ENCODE data around the gene SEPTIN10. TPM values are rescaled to one million over a fixed set of nuclear protein-coding genes. Genes with fewer than 3 reads are reported as not detected.
A peak's percentile ranks its signal among the peaks of the same experiment; 100 is the strongest.
"Not testable (repeated sequence)": the region's sequence is repeated elsewhere in the genome, so short reads cannot be mapped to it uniquely, and the experiment has no call there.

SEPTIN10 gene
- total and polyA plus RNA-seq, 4 experiments from 2014 or later: 2.5 to 5.7 (median 4.2) TPM

- Histone ChIP-seq H3K27me3 (ENCODE audit: insufficient read depth, low read length) (no peaks in the 10 kb centered on the region), H3K27ac (ENCODE audit: low read depth, low read length) (no peak overlapping the region), H3K4me3 (ENCODE audit: low read length in 2 of 2) (no peak overlapping the region), H3K9me3 (ENCODE audit: control insufficient read depth in 1 of 2, low read length in 2 of 2) (no peaks in the 10 kb centered on the region), H3K36me3 (ENCODE audit: insufficient read depth, low read length) (no peaks in the 10 kb centered on the region), H3K4me1 (ENCODE audit: insufficient read depth, low read length) (no peaks in the 10 kb centered on the region)
- H3K4me1 Mint-ChIP-seq: no peaks in the 10 kb centered on the region
- H3K9me3 Mint-ChIP-seq: no peaks in the 10 kb centered on the region
- no peaks in the 10 kb centered on the region for H3K36me3 Mint-ChIP-seq
- ChIA-PET POLR2A (ENCODE audit: partially characterized antibody) (no interaction called here), CTCF (ENCODE audit: partially characterized antibody) (no interaction called here)
- intact Hi-C loops (cut with micrococcal nuclease): no loop called here
- peaks cover 0 to 2% of the 10 kb centered on the region in 2 donors for H3K27me3 Mint-ChIP-seq
- H3K4me3 Mint-ChIP-seq: no peak overlapping the region
- no peak overlapping the region for H3K27ac Mint-ChIP-seq
- DNase-seq: no peak
Observed at GRCh38 chr2:109594246-109594885, 19.4 kb downstream of the SEPTIN10 start.

- no peak overlapping the region for H3K4me3 Mint-ChIP-seq
Observed at GRCh38 chr2:109592905-109593304, 20.9 kb downstream of the SEPTIN10 start.

DNA sequence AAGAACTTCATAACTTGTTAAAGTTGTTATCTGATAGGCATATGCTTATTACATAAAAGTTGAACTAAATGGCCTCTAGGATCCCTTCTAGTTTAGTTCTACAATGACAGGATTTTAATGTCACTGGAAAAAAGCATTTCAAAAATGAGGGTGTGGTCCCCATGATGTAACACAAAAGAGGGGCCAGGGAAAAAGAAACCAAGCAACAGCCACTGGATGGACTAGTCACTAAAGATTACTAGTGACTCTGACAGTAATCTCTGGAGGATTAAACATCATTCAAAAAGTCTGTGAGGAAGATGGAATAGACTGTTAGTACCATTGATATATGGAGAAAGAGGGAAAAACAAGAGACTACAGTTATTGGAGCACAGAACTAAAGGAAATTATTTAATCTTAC lies 22.6 kb downstream of the SEPTIN10 start:
- Histone ChIP-seq H3K27me3 (ENCODE audit: insufficient read depth, low read length) (no peaks in the 10 kb centered on the region), H3K27ac (ENCODE audit: low read depth, low read length) (no peak overlapping the region), H3K4me3 (ENCODE audit: low read length in 2 of 2) (no peak overlapping the region), H3K4me1 (ENCODE audit: insufficient read depth, low read length) (no peaks in the 10 kb centered on the region), H3K36me3 (ENCODE audit: insufficient read depth, low read length) (no peaks in the 10 kb centered on the region), H3K9me3 (ENCODE audit: control insufficient read depth in 1 of 2, low read length in 2 of 2) (no peaks in the 10 kb centered on the region)
- Mint-ChIP-seq H3K4me1 (peaks cover 0 to 2% (median 0%) of the 10 kb centered on the region in 4 donors), H3K36me3 (no peaks in the 10 kb centered on the region), H3K9me3 (no peaks in the 10 kb centered on the region), H3K27ac (peak overlapping the region in 1 of 7 donors; percentile 44), H3K27me3 (peaks cover 0 to 2% of the 10 kb centered on the region in 2 donors), H3K4me3 (no peak overlapping the region)
- no peak for DNase-seq
- CTCF ChIA-PET (ENCODE audit: partially characterized antibody): no interaction called here
- POLR2A ChIA-PET (ENCODE audit: partially characterized antibody): no interaction called here
- intact Hi-C loops (cut with micrococcal nuclease): no loop called here

More at GRCh38 chr2:109592905-109593304, 20.9 kb downstream of the SEPTIN10 start:
- POLR2A ChIA-PET (ENCODE audit: partially characterized antibody): no interaction called here
- Histone ChIP-seq H3K27me3 (ENCODE audit: insufficient read depth, low read length) (no peaks in the 10 kb centered on the region), H3K4me1 (ENCODE audit: insufficient read depth, low read length) (no peaks in the 10 kb centered on the region), H3K27ac (ENCODE audit: low read depth, low read length) (no peak overlapping the region), H3K9me3 (ENCODE audit: control insufficient read depth in 1 of 2, low read length in 2 of 2) (no peaks in the 10 kb centered on the region), H3K4me3 (ENCODE audit: low read length in 2 of 2) (no peak overlapping the region), H3K36me3 (ENCODE audit: insufficient read depth, low read length) (no peaks in the 10 kb centered on the region)
- Mint-ChIP-seq H3K36me3 (no peaks in the 10 kb centered on the region), H3K9me3 (no peaks in the 10 kb centered on the region), H3K27ac (no peak overlapping the region), H3K27me3 (peaks cover 0 to 2% of the 10 kb centered on the region in 2 donors), H3K4me1 (no peaks in the 10 kb centered on the region)
- intact Hi-C loops (cut with micrococcal nuclease): no loop called here
- DNase-seq: no peak
- CTCF ChIA-PET (ENCODE audit: partially characterized antibody): no interaction called here

DNA sequence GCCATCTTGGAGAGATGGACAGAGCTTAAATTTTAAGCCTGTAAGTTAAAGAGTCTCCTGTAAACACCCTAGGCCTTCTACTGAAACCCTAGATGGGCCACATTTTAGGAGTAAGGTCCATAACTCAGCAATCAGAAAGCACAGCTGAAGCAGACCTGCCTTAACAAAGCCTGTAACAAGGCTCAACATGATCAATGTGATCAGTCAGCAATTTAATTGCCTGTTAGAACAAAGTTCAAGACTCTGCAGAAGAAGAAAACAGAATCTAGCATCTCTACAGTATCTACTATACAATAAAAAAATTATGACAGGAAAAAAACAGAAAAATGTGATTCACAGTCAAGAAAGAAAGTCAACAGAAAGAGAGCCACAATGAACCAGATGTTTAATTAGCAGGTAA lies 27.1 kb downstream of the SEPTIN10 start:
- intact Hi-C loops (cut with micrococcal nuclease): no loop called here
- Mint-ChIP-seq H3K4me1 (peaks cover 0 to 2% (median 0%) of the 10 kb centered on the region in 4 donors), H3K9me3 (no peaks in the 10 kb centered on the region), H3K27ac (no peak overlapping the region), H3K27me3 (peaks cover 2 to 4% of the 10 kb centered on the region in 2 donors), H3K4me3 (no peak overlapping the region), H3K36me3 (no peaks in the 10 kb centered on the region)
- no peak overlapping the region for H3K27ac ChIP-seq (ENCODE audit: low read depth, low read length)
- no peaks in the 10 kb centered on the region for H3K36me3 ChIP-seq (ENCODE audit: insufficient read depth, low read length)
- CTCF ChIA-PET (ENCODE audit: partially characterized antibody): no interaction called here
- H3K9me3 ChIP-seq (ENCODE audit: control insufficient read depth in 1 of 2, low read length in 2 of 2): no peaks in the 10 kb centered on the region
- POLR2A ChIA-PET (ENCODE audit: partially characterized antibody): no interaction called here
- no peak for DNase-seq
- no peaks in the 10 kb centered on the region for H3K4me1 ChIP-seq (ENCODE audit: insufficient read depth, low read length)
- no peak overlapping the region for H3K4me3 ChIP-seq (ENCODE audit: low read length in 2 of 2)
- no peaks in the 10 kb centered on the region for H3K27me3 ChIP-seq (ENCODE audit: insufficient read depth, low read length)

GRCh38 chr2:109582928-109583895 lies 30.6 kb downstream of the SEPTIN10 start:
- peaks cover 1 to 3% of the 10 kb centered on the region in 2 donors for H3K27me3 Mint-ChIP-seq
- H3K4me1 Mint-ChIP-seq: peaks cover 0 to 2% (median 0%) of the 10 kb centered on the region in 4 donors
- Histone ChIP-seq H3K9me3 (ENCODE audit: control insufficient read depth in 1 of 2, low read length in 2 of 2) (no peaks in the 10 kb centered on the region), H3K4me1 (ENCODE audit: insufficient read depth, low read length) (no peaks in the 10 kb centered on the region), H3K27ac (ENCODE audit: low read depth, low read length) (no peak overlapping the region), H3K27me3 (ENCODE audit: insufficient read depth, low read length) (no peaks in the 10 kb centered on the region), H3K4me3 (ENCODE audit: low read length in 2 of 2) (no peak overlapping the region), H3K36me3 (ENCODE audit: insufficient read depth, low read length) (no peaks in the 10 kb centered on the region)
- POLR2A ChIA-PET (ENCODE audit: partially characterized antibody): no interaction called here
- CTCF ChIA-PET (ENCODE audit: partially characterized antibody): no interaction called here
- H3K36me3 Mint-ChIP-seq: no peaks in the 10 kb centered on the region
- intact Hi-C loops (cut with micrococcal nuclease): no loop called here
- DNase-seq: no peak
- no peaks in the 10 kb centered on the region for H3K9me3 Mint-ChIP-seq
- no peak overlapping the region for H3K4me3 Mint-ChIP-seq
- H3K27ac Mint-ChIP-seq: no peak overlapping the region

DNA sequence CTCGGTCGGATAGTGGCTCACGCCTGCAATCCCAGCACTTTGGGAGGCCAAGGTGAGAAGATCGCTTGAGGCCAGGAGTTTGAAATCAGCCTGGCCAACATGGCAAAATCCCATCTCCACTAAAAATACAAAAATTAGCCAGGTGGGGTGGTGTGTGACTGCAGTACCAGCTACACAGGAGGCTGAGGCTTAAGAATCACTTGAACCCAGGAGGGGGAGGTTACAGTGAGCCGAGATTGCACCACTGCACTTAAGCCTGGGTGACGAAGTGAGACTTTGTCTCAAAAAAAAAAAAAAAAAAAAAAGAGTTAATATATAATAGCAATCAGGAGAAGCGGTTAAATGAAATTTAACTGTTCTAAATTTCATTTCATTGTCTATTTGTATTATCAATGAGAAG lies 36.1 kb downstream of the SEPTIN10 start:
- H3K9me3 Mint-ChIP-seq; H3K27me3 ChIP-seq (ENCODE audit: insufficient read depth, low read length); H3K27me3 Mint-ChIP-seq; H3K27ac Mint-ChIP-seq; H3K4me3 Mint-ChIP-seq; DNase-seq; H3K4me1 ChIP-seq (ENCODE audit: insufficient read depth, low read length); intact Hi-C loops (cut with micrococcal nuclease); H3K36me3 Mint-ChIP-seq; H3K27ac ChIP-seq (ENCODE audit: low read depth, low read length); H3K4me1 Mint-ChIP-seq; H3K9me3 ChIP-seq (ENCODE audit: control insufficient read depth in 1 of 2, low read length in 2 of 2); H3K4me3 ChIP-seq (ENCODE audit: low read length in 2 of 2); H3K36me3 ChIP-seq (ENCODE audit: insufficient read depth, low read length); POLR2A ChIA-PET (ENCODE audit: partially characterized antibody); CTCF ChIA-PET (ENCODE audit: partially characterized antibody): not testable (repeated sequence)

DNA sequence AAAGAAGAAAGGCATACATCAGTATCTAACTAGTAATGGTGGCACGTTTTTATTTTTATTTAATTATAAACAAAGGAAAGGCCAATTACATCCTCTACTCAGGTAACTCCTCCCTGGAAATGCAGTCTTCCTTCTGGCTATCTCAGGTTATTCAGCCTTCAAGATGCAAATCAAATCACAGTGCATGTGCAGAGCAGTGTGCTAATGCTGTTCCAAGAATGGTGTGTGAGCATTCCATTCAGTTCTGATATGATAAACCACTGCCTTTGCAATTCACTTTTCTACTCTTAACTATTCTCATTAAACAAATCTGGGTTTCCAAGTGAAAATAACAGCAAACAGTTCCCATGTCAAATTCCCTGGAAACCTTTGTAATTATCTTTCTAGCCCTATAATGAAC lies 38.4 kb downstream of the SEPTIN10 start:
- Mint-ChIP-seq H3K4me1 (no peaks in the 10 kb centered on the region), H3K4me3 (no peak overlapping the region), H3K36me3 (no peaks in the 10 kb centered on the region), H3K27me3 (peaks cover 5 to 6% of the 10 kb centered on the region in 2 donors), H3K27ac (no peak overlapping the region), H3K9me3 (peaks cover 0 to 2% (median 0%) of the 10 kb centered on the region in 8 donors)
- ChIA-PET CTCF (ENCODE audit: partially characterized antibody) (interaction anchor here (1.6 kb wide), 1 partner anchor 9 kb away, joined by 4 read pairs; no protein-coding TSS in a partner anchor), POLR2A (ENCODE audit: partially characterized antibody) (no interaction called here)
- Histone ChIP-seq H3K27me3 (ENCODE audit: insufficient read depth, low read length) (no peaks in the 10 kb centered on the region), H3K27ac (ENCODE audit: low read depth, low read length) (no peak overlapping the region), H3K4me3 (ENCODE audit: low read length in 2 of 2) (no peak overlapping the region), H3K4me1 (ENCODE audit: insufficient read depth, low read length) (no peaks in the 10 kb centered on the region), H3K36me3 (ENCODE audit: insufficient read depth, low read length) (no peaks in the 10 kb centered on the region), H3K9me3 (ENCODE audit: control insufficient read depth in 1 of 2, low read length in 2 of 2) (no peaks in the 10 kb centered on the region)
- no peak for DNase-seq
- intact Hi-C loops (cut with micrococcal nuclease): no loop called here
